Activated CD4-positive, alpha-beta T cell treated with anti-CD3 and anti-CD28 coated beads for 4 hours (primary cell): Measurements from ENCODE around the gene LTBP4.

Experiments
- DNase-seq, 2 donors: peaks; one replicate each; pipeline ENCODE4 v3.0.0-alpha.2; 2020

The LTBP4 gene

GRCh38 chr19:40667602-40668001 is 66.4 kb downstream of the LTBP4 start:
- no peak for DNase-seq

- DNase-seq: no peak
Measured at GRCh38 chr19:40668991-40669614, 67.9 kb downstream of the LTBP4 start.

GRCh38 chr19:40671404-40671803 is 70.2 kb downstream of the LTBP4 start:
- DNase-seq: no peak

- DNase-seq: no peak
Measured at GRCh38 chr19:40672038-40672437, 70.9 kb downstream of the LTBP4 start.

- DNase-seq: no peak
Measured at GRCh38 chr19:40672573-40673299, 71.6 kb downstream of the LTBP4 start.

- no peak for DNase-seq
Measured at GRCh38 chr19:40673397-40673796, 72.2 kb downstream of the LTBP4 start.

- no peak for DNase-seq
Measured at GRCh38 chr19:40674291-40674690, 73.1 kb downstream of the LTBP4 start.

- no peak for DNase-seq
Measured at GRCh38 chr19:40677156-40677555, 76.0 kb downstream of the LTBP4 start.
